GM19452 (cell line): ENCODE measurements around the gene TBC1D30.
"Not testable (repeated sequence)": the region's sequence is repeated elsewhere in the genome, so short reads cannot be mapped to it uniquely, and the experiment has no call there.

Source experiments
- ATAC-seq: cut with Tn5 transposase; IDR thresholded peaks from one replicate; pipeline ENCODE4 v1.9.1; 2021; ENCODE audit not compliant: unreplicated experiment

Gene TBC1D30, protein sequence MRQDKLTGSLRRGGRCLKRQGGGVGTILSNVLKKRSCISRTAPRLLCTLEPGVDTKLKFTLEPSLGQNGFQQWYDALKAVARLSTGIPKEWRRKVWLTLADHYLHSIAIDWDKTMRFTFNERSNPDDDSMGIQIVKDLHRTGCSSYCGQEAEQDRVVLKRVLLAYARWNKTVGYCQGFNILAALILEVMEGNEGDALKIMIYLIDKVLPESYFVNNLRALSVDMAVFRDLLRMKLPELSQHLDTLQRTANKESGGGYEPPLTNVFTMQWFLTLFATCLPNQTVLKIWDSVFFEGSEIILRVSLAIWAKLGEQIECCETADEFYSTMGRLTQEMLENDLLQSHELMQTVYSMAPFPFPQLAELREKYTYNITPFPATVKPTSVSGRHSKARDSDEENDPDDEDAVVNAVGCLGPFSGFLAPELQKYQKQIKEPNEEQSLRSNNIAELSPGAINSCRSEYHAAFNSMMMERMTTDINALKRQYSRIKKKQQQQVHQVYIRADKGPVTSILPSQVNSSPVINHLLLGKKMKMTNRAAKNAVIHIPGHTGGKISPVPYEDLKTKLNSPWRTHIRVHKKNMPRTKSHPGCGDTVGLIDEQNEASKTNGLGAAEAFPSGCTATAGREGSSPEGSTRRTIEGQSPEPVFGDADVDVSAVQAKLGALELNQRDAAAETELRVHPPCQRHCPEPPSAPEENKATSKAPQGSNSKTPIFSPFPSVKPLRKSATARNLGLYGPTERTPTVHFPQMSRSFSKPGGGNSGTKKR

GRCh38 chr12:64824500-64825142 lies at the start of gene TBC1D30:
TBC1D30 (plus strand) TSS chr12:64824647; CDS start chr12:64824880, 233 bp downstream.
- ATAC-seq = no peak

DNA sequence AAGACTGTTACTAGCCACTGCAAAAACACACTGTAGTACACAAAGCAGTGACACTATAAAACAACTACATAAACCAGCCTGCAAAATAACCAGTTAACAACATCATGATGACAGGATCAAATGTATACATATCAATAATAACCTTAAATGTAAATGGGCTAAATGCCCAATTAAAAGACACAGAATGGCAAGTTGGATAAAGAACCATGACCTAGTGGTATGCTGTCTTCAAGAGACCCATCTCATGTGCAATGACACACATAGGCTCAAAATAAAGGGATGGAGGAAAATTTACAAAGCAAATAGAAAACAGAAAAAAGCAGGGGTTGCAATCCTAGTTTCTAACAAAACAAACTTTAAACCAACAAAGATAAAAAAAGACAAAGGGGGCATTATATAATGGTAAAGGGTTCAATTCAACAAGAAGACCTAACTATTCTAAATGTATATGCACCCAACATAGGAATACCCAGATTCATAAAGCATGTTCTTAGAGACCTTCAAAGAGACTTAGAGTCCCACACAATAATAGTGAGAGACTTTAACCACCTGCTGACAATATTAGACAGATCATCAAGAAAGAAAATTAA lies 49.2 kb upstream of the TBC1D30 start:
- ATAC-seq = not testable (repeated sequence)

GRCh38 chr12:64779354-64779974 lies 45.0 kb upstream of the TBC1D30 start:
- no peak for ATAC-seq

GRCh38 chr12:64780132-64780530 lies 44.3 kb upstream of the TBC1D30 start:
- ATAC-seq = no peak

DNA sequence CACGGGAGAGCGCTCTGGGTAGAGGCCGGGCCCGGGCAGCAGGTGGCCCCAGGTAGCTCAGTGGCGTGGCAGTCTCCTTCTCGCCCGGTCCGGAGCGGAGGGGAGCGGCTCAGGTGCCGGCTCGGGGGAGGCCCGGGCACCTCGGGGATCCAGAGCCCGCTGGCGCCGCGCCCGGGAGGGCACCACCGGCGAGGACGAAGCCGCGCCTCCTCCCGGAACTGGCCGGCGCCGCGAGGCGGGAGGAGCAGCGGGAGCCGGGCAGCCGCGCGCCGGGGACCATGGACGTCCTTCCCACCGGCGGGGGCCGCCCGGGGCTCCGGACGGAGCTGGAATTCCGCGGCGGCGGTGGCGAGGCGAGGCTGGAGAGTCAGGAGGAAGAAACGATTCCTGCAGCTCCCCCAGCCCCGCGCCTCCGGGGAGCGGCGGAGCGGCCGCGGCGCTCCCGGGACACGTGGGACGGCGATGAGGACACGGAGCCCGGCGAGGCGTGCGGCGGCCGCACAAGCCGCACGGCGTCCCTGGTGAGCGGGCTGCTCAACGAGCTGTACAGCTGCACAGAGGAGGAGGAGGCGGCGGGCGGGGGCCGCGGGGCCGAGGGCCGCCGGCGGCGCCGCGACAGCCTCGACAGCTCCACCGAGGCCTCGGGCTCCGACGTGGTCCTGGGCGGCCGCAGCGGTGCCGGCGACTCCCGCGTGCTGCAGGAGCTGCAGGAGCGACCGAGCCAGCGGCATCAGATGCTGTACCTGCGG lies 43.7 kb upstream of the TBC1D30 start:
- ATAC-seq = peak; percentile 52

GRCh38 chr12:64781280-64782190 lies 42.9 kb upstream of the TBC1D30 start:
- ATAC-seq = peak; percentile 14

GRCh38 chr12:64782191-64782876 lies 42.1 kb upstream of the TBC1D30 start:
- ATAC-seq = no peak

DNA sequence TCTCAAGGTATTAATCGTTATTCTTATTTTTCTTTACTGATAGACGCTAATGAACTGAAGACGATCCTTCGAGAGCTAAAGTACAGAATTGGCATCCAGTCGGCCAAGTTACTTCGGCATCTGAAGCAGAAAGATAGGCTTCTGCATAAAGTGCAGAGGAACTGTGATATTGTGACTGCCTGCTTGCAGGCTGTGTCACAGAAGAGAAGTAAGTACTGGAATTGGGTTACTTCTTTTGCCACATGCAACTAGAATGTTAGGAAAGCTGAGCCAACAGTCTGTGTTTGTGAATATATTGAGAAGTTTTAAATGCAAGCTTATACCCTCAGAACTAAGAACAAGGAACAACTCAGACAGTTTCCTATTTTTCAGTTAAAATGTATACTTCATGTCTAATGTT lies 38.6 kb upstream of the TBC1D30 start:
- no peak for ATAC-seq

GRCh38 chr12:64790166-64790565 lies 34.3 kb upstream of the TBC1D30 start:
- no peak for ATAC-seq

- ATAC-seq = no peak
These were observed 33.4 kb upstream of the TBC1D30 start for GRCh38 chr12:64791036-64791435.

GRCh38 chr12:64792128-64792527 lies 32.3 kb upstream of the TBC1D30 start:
- no peak for ATAC-seq

GRCh38 chr12:64793610-64794009 lies 30.8 kb upstream of the TBC1D30 start:
- ATAC-seq = no peak

DNA sequence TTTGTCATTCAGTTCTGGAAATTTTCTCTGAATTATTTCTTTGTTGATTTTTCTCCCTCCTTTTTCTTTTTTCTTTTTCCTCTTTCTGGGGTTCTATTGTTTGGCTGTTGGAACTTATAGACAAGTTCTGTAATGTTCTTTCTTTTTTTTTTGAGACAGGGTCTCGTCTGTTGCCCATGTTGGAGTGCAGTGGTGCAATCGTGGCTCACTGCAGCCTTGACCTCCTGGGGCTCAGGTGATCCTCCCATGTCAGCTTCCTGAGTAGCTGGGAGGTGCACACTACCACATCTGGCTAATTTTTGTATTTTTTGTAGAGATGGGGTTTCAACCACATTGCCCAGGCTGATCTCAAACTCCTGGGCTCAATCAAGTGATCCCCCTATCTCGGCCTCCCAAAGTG lies 30.1 kb upstream of the TBC1D30 start:
- ATAC-seq = no peak

DNA sequence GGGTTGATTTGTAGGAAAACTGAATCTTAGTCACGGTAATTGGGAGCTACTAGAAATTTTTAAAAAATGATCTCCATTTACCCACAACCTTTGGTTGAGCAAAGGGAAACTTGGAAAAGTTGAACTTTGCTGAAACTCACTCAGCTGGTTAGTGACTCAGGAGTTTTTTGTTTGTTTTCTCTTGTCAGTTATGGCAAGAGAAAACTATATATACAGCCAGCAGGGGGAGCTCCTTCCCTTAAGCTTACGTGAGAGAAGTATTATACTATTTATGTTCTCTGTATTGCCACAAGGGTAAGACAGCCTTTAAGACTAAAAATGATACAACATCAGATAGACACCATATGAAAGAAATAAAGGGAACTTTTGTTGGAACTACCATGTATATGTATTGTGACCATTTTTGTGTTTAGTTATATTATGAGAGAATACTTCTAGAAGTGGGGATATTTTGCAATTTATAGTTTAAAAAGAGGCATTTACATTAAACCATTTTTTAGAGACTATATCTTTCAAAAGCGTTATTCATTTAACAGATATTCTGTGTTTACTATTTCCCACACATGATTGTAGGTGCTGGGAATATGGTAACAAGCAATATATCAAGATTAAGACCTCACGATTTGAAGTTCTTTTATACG lies 28.1 kb upstream of the TBC1D30 start:
- no peak for ATAC-seq

GRCh38 chr12:64797156-64797555 lies 27.3 kb upstream of the TBC1D30 start:
- no peak for ATAC-seq

GRCh38 chr12:64798165-64798564 lies 26.3 kb upstream of the TBC1D30 start:
- ATAC-seq = no peak

DNA sequence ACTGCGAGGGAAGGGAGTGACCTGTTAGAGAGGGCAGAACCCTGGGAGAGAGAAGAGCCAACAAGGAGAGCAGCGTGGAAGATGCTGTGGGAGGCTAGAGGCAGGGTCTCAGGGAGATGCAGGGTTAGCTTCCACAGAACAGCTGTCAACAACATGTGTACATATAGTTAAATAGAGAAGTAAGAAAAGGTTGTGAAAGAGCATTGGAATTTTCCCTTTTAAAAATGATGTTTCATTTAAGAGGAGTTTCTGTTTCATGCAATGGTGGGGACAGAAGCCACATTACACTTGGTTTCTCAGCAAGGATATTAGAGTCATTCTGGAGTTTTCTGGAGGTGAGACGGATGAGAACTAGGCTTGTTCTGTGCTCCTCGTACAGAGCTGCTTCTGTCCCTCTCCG lies 23.8 kb upstream of the TBC1D30 start:
- ATAC-seq = no peak

GRCh38 chr12:64801381-64801780 lies 23.1 kb upstream of the TBC1D30 start:
- ATAC-seq = no peak
